Transverse colon (tissue), 4 donors: ENCODE data around the gene ESF1.

Experiments
- CTCF ChIP-seq, 5 experiments: fragments of 200-600 bp in 3 of 5; fragments of 450-650 bp in 2 of 5; sonication (generic) in 3 of 5; IDR thresholded peaks; 1 replicate in 2 of 5; 2 replicates in 3 of 5; pipeline ENCODE4 v1.5.1; 2016 to 2017; ENCODE audit warnings: antibody characterized with exemption in 5 of 5, inconsistent platforms in 3 of 5, mild to moderate bottlenecking in 2 of 5, moderate library complexity in 1 of 5
- EP300 ChIP-seq: sonication (generic); formaldehyde crosslinking; IDR thresholded peaks from one replicate; pipeline ENCODE4 v1.6.1; 2017; ENCODE audit warnings: antibody characterized with exemption, low read depth
- POLR2A ChIP-seq: fragments of 450-650 bp; IDR thresholded peaks from one replicate; pipeline ENCODE4 v1.6.1; 2016; ENCODE audit warnings: antibody characterized with exemption, mild to moderate bottlenecking, moderate library complexity
- POLR2AphosphoS5 ChIP-seq, 3 donors: sonication (generic); formaldehyde crosslinking; IDR thresholded peaks; one replicate each; pipeline ENCODE4 v1.6.1; 2016; ENCODE audit warnings: antibody characterized with exemption in 3 of 3

GRCh38 chr20:13692802-13693736 is 91.7 kb downstream of the ESF1 start:
- TF ChIP-seq CTCF (IDR thresholded peaks at IDR 0.05) (no peak), POLR2AphosphoS5 (IDR thresholded peaks at IDR 0.05) (no peak), EP300 (no peak), POLR2A (no peak)
